DMS153 treated with DMSO at 0.1 percent for 48 hours (cell line): ENCODE data around the gene RAB4A.
"Not testable (repeated sequence)": the region's sequence is repeated elsewhere in the genome, so short reads cannot be mapped to it uniquely, and the experiment has no call there.

Experiments
- DNase-seq: peaks from one replicate; lab custom pipeline; 2025; ENCODE audit not compliant: unreplicated experiment; lab: John Stamatoyannopoulos, UW

Gene RAB4A

DNA sequence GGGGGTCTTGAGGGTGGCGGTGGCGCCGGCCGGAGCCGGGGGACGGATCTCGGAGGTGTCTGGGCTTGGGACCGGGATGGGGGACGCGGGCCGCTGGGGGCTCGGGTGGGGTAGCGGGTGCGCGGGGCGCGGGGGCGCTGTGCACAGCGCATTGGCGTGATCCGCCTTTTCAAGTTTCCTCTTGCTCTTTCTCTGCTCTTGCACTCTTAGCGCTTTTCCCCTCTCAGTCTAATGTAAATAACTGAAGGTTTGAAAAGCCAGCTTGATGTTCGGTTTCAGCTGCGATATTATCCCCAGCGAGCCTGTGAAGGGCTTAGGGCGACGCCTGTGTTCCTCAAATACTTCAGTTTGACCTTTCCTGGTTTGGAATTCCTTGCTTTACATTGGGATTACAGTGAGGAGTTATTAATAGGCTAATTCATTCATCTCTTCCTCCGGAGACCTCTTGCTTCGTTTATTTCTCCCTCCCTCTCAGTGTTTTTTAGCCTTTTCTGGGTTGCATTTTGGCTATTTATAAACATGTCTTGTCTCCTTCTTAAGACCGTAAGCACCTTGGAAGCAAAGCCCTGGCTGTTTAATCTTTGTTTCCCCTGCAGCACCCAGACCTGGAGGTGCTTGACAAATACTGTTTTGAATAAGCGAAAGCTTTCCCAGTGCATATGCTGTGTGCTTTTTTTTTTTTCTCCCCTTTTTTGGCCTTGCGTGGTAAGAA is 693 bp downstream of the RAB4A start:
- peak; percentile 16 for DNase-seq

DNA sequence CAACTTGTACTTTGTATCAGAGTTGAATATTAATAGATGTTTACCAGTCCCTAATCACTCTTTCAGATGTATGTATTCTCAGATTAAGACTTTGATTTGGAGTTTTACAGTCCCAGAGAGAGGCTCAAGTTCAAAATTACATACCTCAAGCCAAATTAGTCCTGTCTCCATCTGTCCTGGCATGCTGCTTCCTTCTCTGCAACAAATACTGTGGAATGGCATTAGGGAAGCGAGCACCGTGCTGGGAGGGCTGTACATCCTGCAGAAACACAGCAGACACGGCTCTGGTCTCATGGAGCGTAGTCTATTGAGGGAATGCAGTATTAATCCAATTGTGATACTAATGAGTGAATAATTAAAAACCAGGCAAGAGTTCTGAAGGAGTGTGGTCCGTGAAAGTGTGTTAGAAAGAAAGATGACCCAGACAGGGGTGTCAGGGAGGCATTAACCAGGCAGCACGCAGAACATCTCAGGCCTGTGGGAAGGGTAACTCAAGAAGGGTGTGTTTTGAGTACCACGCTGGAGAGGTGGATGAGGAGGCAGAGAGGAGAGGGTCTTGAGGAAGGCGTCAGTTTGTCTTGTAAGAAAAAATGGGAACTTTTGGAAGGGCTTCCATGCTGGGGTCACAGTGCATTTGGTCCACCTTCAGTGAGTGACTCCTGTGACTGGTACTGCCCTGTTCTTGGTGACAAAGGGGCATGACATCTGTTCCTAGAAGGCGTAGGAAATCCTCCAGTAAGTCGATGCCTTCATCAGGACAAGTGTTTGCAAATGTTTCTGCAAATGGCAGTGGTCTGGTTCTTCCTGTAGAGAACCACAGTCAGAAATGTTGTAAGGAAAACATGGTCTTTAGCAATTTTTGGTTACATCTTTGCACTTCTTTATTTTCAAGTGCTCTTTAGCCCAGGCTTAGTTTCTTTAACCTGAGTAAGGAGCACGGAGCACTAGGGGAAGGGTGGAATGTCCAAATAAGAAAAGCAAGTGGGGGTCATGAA is 1.6 kb downstream of the RAB4A start:
- DNase-seq, result no peak

- DNase-seq, result no peak
Measured at GRCh38 chr1:229273507-229274232, 2.8 kb downstream of the RAB4A start.

- DNase-seq, result no peak
Measured at GRCh38 chr1:229275005-229275404, 4.1 kb downstream of the RAB4A start.

DNA sequence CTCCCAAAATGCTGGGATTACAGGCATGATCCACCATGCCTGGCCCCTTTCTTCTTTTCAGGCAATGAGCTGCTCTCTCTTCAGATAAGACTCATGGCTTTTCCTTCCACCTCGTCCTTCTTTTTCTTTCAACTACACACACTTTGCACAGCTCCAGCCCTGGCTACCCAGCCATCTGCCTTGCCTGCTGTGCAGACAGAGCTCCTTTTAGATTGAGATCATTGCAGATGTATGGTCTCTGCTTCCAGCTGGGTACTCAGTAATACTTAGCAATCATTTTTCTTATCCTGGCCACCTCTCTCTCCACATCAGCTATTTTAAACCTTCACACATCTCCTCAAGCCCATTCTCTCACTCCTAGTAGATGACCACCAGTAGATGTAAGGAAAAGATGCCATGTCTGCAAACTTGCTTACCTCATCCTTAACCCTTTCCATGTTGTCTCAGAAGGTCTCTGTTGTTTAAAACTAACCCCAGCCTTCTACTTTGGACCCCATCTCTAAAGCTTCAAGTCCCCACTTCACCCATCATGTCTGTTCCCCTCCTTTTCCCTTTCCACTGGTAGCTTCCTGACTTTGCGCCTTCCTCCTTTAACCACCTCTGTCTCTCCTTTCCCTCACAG is 7.3 kb downstream of the RAB4A start:
- DNase-seq, result no peak

GRCh38 chr1:229279242-229279641 is 8.3 kb downstream of the RAB4A start:
- no peak for DNase-seq

DNA sequence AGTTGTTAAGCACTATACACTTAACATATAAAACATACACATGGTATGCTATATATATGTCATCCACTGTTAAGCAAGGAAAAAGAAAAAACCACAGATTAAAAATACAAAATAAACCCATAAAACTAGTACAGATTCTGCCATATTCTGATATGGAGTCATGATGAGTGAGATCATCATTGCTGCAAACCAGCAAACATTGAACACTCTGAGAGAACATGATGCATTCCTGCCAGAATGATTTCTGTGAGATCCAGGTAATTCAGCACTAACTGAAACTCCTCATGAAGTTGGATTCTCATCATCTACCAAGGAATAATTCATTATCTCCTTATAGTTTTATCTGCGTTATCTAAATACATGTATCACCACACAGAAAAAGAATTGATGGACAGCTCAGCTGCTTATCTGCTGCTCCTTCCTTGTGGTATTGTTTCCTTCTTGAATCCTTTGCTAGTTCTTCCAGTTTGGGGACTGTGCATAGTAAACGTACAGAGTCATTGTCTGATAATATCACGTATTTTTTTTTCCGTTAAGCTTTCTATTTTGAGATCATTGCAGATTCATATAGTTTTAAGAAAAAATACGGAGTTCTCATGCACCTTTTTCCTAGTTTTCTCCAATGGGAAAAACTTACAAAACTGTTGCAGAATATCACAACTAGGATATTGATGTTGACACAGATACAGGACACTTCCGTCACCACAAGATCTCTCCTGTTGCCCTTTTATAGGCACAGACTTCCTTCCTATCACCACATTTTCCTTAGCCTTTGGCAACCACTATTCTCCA is 9.3 kb downstream of the RAB4A start:
- no peak for DNase-seq

DNA sequence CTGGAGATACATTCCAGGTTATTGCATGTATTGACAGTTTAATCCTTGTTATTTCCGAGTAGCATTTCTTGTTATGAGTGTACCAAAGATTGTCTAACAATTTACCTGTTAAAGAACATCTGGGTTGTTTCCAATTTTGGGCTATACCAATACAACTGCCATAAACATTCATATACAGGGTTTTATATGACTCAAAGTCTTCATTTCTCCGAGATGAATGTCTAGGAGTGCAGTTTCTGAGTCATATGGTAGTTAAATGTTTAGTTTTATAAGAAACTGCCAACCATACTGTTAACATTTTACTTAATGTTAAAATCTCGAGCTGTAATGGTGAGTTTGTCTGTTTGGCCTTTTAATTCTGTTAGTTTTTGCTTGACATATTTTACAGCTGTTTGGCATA is 10.0 kb downstream of the RAB4A start:
- no peak for DNase-seq

DNA sequence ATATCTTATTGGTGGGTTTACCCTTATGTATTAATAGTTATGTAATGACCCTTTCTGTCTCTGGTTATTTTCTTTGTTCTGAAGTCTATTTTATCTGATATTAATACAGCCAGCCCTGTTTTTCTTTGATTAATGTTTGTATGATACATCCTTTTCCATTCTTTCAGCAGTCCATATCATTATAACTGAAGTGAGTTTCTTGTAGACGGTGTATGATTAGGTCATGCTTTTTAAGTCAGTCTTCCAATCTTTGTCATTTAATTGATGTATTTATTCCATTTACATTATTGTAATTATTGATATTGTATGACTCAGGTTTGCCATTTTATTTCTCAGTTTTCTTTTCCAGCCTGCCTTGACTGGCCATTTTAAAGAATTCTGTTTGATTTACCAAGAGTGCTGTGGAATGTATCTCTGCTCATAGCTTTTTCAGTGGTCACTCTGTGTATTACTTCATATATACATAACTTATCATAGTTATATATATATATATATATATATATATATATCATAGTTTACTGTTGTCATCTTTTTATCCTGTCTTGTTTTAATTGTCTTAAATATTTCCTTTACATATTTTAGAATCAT is 10.5 kb downstream of the RAB4A start:
- no peak for DNase-seq

GRCh38 chr1:229282295-229282823 is 11.4 kb downstream of the RAB4A start:
- DNase-seq, result no peak

DNA sequence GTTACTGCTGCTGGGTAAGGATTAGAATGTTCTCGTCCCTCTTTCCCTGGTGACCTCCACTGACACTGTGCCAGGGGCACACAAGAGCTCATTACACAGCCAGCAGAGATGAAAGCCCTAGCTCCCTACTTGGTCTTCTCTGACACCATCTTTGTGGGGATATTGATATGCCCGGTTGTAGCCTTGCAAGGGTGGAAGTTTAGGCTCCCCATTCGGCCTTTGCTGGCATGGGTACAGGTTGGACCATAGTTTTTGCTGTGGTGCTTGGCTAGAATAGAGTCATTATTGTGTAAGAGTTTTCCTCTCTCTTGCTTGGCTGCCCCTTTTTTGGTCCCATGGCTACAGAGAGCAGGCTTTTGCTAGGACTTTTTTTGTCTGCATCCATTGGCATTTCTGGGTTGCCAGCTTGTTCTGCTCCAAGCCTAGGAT is 12.3 kb downstream of the RAB4A start:
- no peak for DNase-seq

DNA sequence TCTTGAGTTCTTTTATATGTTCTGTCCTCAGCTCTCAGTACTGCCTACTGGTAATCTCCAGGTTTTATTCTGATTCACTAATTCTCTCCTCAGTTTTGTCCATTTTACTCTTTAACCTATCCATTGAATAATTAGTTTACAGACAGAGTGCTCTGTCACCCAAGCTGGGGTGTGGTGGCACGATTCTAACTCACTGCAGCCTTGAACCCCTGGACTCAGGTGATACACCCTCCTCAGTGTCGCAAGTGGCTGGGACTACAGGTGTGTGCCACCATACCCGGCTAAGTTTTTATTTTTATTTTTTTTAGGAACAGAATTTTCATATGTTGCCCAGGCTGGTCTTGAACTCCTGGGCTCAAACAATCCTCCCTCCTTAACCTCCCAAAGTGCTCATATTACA is 14.0 kb downstream of the RAB4A start:
- no peak for DNase-seq

DNA sequence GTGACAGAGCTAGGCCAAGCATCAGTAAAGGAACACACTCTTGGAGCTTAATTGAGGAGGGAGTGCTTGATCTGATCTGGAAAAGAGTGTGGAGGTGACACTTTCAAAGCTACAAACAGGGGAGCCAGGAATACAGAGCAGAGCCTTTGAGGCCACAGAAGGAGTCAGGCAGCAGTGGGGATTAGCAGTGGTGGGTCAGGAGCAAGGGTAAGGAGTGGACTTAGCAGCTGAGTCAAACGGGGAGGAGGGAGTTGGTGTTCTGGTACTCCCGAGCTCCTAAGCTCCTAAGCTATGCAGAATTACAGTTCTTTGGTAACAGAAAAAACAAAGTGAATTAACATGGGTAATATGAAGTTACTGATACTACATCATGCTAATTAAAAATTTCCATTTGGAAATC is 14.5 kb downstream of the RAB4A start:
- DNase-seq, result no peak

GRCh38 chr1:229286099-229286766 is 15.3 kb downstream of the RAB4A start:
- DNase-seq, result no peak

DNA sequence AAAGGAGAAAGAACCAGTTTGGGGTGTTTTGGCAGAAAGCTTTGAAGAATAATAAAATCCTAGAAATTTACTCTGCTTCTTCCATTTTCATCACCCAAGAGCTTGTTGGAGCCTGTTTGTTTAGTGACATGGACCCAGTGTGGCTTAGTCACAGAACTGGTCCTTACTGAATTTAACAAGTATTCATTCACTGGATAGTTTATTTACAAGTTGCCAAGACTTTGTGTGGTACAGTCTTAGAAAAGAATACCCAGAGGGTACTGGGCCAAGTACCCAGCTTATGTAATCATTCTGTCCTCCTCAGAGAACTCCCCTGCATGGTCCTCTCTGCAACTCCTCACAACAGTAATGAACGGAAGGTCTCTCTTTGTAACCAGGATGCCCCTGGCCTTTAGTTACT is 16.4 kb downstream of the RAB4A start:
- no peak for DNase-seq

GRCh38 chr1:229288516-229288915 is 17.6 kb downstream of the RAB4A start:
- no peak for DNase-seq

- not testable (repeated sequence) for DNase-seq
Measured at GRCh38 chr1:229291686-229292085, 20.8 kb downstream of the RAB4A start.

DNA sequence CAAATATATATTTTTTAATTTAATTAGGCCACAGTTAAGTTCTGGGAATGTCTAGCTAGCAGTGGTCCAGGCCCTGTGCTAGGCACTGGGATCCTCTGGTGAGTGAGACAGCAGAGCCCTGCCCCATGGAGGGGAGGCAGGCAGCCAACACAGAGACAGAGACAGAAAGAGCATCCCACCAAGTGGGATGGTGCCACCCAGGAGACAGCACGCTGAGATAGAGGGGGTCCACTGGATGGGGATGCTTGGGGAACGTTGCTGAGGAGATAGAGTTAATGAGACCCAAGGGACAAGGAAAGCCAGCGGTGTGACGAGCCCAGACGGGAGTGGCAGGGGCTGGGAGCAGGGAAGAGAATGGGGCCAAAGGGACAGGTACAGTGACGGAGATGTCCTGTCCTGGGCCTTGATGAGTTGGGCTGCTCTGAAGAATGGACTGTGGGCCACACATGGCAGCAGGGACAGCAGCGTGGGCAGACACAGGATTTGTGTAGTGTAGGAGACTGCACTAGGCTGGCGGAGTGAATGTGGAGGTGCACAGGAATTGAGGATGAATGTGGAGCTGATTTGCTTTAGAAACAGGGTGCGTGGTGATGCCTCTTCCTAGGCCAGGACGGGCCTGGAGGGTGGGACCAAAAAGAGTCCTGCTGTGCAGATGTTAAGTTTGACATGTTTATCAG is 22.8 kb downstream of the RAB4A start:
- no peak for DNase-seq
